CD4-positive, CD25-positive, alpha-beta regulatory T cell (primary cell): ENCODE data around the gene RAC3. TPM values are rescaled to one million over a fixed set of nuclear protein-coding genes. Genes with fewer than 3 reads are reported as not detected.

Experiments used
- ATAC-seq, 2 donors: fragments of 150-1000 bp; cut with Tn5 transposase; one replicate each; pipeline ENCODE4 v1.10.0; 2021; ENCODE audit warnings: low read depth in 2 of 2, moderate number of reproducible peaks in 2 of 2, moderate library complexity in 1 of 2
- DNase-seq, 3 donors: peaks; one replicate each; pipeline versions ENCODE4 v3.0.0 to v3.0.0-alpha.2; 2012 to 2022; ENCODE audit warnings: mixed read lengths in 1 of 3
- H3K27ac ChIP-seq: one replicate; pipeline ENCODE4 v1.7.0; 2013; ENCODE audit warnings: mild to moderate bottlenecking, low read length; ENCODE audit not compliant: insufficient read depth, poor library complexity, severe bottlenecking
- H3K27me3 ChIP-seq: one replicate; pipeline ENCODE4 v1.7.0; 2013; ENCODE audit warnings: low read length; ENCODE audit not compliant: control insufficient read depth, insufficient read depth
- H3K36me3 ChIP-seq: one replicate; pipeline ENCODE4 v1.7.0; 2013; ENCODE audit warnings: mild to moderate bottlenecking, low read length, moderate library complexity; ENCODE audit not compliant: control insufficient read depth, insufficient read depth
- H3K4me1 ChIP-seq: 2 replicates; pipeline ENCODE4 v1.7.0; 2013; ENCODE audit warnings: mild to moderate bottlenecking, low read length; ENCODE audit not compliant: insufficient read depth, control insufficient read depth, poor library complexity, severe bottlenecking
- H3K4me3 ChIP-seq: one replicate; pipeline ENCODE4 v1.7.0; 2013; ENCODE audit warnings: low read depth, mild to moderate bottlenecking, low read length, moderate library complexity
- H3K9me3 ChIP-seq, 2 experiments: 1 replicate in 1 of 2; 2 replicates in 1 of 2; pipeline ENCODE4 v1.7.0; 2013; ENCODE audit warnings: low read length in 2 of 2, mild to moderate bottlenecking in 1 of 2, moderate library complexity in 1 of 2; ENCODE audit not compliant: control insufficient read depth in 2 of 2
- H3K27ac Mint-ChIP-seq, 3 donors: one replicate each; pipeline ENCODE4 v1.8.0; 2020 to 2022; ENCODE audit warnings: mild to moderate bottlenecking in 3 of 3, mixed read lengths in 3 of 3, moderate library complexity in 2 of 3
- H3K27me3 Mint-ChIP-seq: one replicate; pipeline ENCODE4 v1.8.0; 2022; ENCODE audit warnings: mild to moderate bottlenecking, mixed read lengths
- H3K36me3 Mint-ChIP-seq: one replicate; pipeline ENCODE4 v1.8.0; 2020; ENCODE audit warnings: mixed read lengths
- H3K4me1 Mint-ChIP-seq, 4 donors: one replicate each; pipeline ENCODE4 v1.8.0; 2020 to 2022; ENCODE audit warnings: mixed read lengths in 4 of 4, mild to moderate bottlenecking in 1 of 4
- H3K4me3 Mint-ChIP-seq, 4 donors: one replicate each; pipeline ENCODE4 v1.8.0; 2020 to 2022; ENCODE audit warnings: mild to moderate bottlenecking in 4 of 4, mixed read lengths in 4 of 4, moderate library complexity in 3 of 4
- H3K9me3 Mint-ChIP-seq, 7 donors: one replicate each; pipeline ENCODE4 v1.8.0; 2020 to 2022; ENCODE audit warnings: mixed read lengths in 7 of 7, mild to moderate bottlenecking in 3 of 7, moderate library complexity in 2 of 7
- polyA plus RNA-seq, 4 donors: library from polyadenylated mRNA; unstranded; fragments of 300-500 nt; fragmentation: Illumina TruSeq; gene quantifications; one replicate each; pipeline ENCODE4 v1.2.3, GENCODE V29; 2021
- total RNA-seq: library from RNA; stranded (reverse); gene quantifications from one replicate; pipeline ENCODE4 v1.2.3, GENCODE V29; 2022

Gene RAC3
- total and polyA plus RNA-seq, 5 donors from 2014 or later: 0.26 to 3.6 TPM; not detected in 3

DNA sequence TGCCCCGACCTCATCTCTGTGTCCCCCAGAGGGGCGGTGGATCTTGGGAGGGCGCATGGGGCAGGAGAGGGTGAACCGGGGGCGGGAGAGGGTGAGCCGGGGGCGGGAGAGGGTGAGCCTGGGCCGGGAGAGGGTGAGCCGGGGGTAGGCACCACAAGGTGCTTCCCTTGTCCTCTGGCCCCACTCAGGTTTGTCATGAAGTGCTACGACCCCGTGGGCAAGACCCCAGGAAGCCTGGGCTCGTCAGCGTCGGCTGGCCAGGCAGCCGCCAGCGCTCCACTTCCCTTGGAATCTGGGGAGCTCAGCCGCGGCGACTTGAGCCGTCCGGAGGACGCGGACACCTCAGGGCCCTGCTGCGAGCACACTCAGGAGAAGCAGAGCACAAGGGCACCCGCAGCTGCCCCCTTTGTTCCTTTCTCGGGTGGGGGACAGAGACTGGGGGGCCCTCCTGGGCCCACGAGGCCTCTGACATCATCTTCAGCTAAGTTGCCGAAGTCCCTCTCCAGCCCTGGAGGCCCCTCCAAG lies 35.2 kb upstream of the RAC3 start:
- DNase-seq (no peak), ATAC-seq (no peak)
- H3K9me3 ChIP-seq: no peaks in the 10 kb centered on the region
- H3K4me3 Mint-ChIP-seq: no peak overlapping the region
- no peaks in the 10 kb centered on the region for H3K36me3 Mint-ChIP-seq
- no peaks in the 10 kb centered on the region for H3K4me1 Mint-ChIP-seq
- H3K9me3 Mint-ChIP-seq: peaks cover 0 to 1% (median 0%) of the 10 kb centered on the region in 7 donors
- no peak overlapping the region for H3K4me3 ChIP-seq
- no peak overlapping the region for H3K27ac ChIP-seq
- no peaks in the 10 kb centered on the region for H3K36me3 ChIP-seq
- no peaks in the 10 kb centered on the region for H3K4me1 ChIP-seq
- no peak overlapping the region for H3K27ac Mint-ChIP-seq
- no peaks in the 10 kb centered on the region for H3K27me3 Mint-ChIP-seq
- no peaks in the 10 kb centered on the region for H3K27me3 ChIP-seq

DNA sequence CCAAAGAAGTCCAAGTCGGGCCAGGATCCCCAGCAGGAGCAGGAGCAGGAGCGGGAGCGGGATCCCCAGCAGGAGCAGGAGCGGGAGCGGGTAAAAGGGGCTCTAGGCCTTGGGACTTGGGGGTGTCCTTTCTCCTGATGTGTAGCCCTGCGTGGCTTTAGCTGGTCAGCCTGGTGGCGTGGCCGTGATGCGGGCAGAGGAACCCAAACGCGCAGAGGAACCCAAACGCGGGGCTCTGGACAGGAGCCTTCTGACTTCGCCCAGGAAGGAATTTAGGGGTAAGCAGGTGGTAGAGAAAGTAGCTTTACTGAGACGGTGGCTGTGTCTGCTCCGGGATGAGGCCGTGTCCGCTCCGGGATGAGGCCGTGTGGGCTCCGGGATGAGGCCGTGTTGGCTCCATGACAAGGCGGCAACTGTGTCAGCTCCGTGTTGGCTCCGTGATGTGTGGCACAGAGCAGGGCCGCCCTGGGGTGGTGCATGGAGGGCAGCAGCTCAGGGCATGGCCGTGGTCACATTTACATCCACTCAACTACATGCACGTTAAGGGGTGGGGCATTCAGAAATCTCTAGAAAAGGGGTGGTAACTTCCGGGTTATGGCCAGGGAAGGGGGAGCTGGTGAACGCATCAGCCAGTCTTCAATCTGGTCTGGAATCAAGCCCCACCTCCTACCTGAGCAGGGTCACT lies 34.6 kb upstream of the RAC3 start:
- Mint-ChIP-seq H3K4me3 (no peak overlapping the region), H3K36me3 (no peaks in the 10 kb centered on the region), H3K27ac (no peak overlapping the region), H3K4me1 (no peaks in the 10 kb centered on the region), H3K9me3 (peaks cover 0 to 1% (median 0%) of the 10 kb centered on the region in 7 donors), H3K27me3 (no peaks in the 10 kb centered on the region)
- no peak for DNase-seq
- H3K36me3 ChIP-seq: no peaks in the 10 kb centered on the region
- no peak overlapping the region for H3K4me3 ChIP-seq
- H3K4me1 ChIP-seq: no peaks in the 10 kb centered on the region
- no peaks in the 10 kb centered on the region for H3K9me3 ChIP-seq
- no peak overlapping the region for H3K27ac ChIP-seq
- no peak for ATAC-seq
- H3K27me3 ChIP-seq: no peaks in the 10 kb centered on the region

DNA sequence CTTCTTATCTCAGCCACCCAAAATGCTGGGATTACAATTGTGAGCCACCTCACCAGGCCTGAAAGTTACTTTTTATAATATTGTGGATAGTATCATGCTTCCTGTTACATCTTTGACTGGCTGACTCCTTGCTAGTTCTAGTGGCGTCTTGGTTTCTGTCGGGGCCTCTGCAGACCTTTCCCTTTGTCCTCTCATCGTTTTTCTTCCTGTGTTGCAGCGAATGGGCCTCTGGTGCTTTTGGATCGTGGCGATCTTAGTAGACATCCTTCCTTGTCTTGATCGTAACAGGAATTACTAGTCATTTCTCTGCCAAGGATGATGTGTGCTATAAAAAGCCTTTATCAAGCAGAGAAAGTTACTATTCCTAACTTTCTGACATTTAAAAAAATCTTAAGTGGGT lies 33.3 kb upstream of the RAC3 start:
- Histone ChIP-seq H3K27me3 (no peaks in the 10 kb centered on the region), H3K4me1 (no peaks in the 10 kb centered on the region), H3K9me3 (no peaks in the 10 kb centered on the region), H3K36me3 (no peaks in the 10 kb centered on the region), H3K4me3 (no peak overlapping the region), H3K27ac (no peak overlapping the region)
- DNase-seq: no peak
- H3K36me3 Mint-ChIP-seq: no peaks in the 10 kb centered on the region
- no peak for ATAC-seq
- H3K9me3 Mint-ChIP-seq: peaks cover 0 to 1% (median 0%) of the 10 kb centered on the region in 7 donors
- H3K4me1 Mint-ChIP-seq: no peaks in the 10 kb centered on the region
- H3K27me3 Mint-ChIP-seq: no peaks in the 10 kb centered on the region
- H3K4me3 Mint-ChIP-seq: no peak overlapping the region
- H3K27ac Mint-ChIP-seq: no peak overlapping the region

DNA sequence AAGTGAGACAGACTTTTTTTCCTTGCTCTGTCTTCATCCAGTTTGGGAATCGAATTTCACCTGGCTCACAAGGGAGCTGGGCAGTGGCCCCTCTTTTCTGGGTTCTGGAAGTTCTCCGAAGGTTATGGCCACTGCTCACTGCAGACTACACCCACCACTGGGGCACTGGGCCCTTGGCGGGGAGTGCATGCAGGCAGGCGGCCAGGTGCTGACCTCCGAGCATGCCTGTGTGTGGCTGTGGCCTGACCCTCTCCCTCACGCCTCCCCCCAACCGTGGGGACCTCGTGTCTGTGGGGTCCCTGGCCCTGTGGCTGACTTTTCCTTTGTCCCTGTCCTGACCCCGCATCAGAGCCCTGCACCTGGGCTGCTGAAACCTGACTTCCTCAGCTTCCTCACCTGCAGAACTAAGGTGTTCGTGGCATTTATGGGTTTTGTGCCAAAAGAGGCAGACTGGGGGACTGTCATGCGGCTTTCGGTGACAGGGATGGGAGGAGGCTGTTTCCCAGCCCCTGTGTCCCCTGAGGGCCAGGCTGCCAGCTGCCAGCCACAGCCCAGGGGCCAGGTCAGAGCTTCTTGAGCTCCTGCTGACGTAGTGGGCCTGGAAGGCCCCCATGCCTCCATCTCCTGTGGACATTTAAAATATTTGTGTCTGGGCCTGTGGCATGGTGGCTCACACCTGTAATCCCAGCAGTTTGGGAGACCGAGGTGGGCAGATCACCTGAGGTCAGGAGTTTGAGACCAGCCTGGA lies 32.6 kb upstream of the RAC3 start:
- ATAC-seq: no peak

DNA sequence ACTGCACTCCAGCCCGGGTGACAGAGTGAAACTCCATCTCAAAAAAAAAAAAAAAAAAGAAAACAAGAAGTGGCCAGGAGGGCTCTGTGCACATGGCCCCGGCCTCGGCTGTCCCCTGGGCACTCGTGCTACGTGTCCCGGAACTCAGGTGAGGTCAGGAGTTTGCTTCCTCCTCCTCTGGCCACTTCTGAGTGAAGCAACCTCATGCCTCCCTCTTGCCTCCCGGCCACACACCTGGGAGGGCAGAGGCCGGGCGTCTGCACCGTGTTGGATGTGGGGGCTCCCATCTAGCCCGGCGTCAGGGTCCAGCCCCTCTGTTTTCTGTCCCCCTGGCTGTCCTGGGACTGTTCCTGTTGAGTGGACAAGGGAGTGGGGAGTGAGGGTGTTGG lies 31.9 kb upstream of the RAC3 start:
- Mint-ChIP-seq H3K4me3 (no peak overlapping the region), H3K4me1 (no peaks in the 10 kb centered on the region), H3K36me3 (no peaks in the 10 kb centered on the region), H3K9me3 (no peaks in the 10 kb centered on the region), H3K27me3 (no peaks in the 10 kb centered on the region), H3K27ac (no peak overlapping the region)
- H3K36me3 ChIP-seq: no peaks in the 10 kb centered on the region
- H3K4me3 ChIP-seq: no peak overlapping the region
- DNase-seq: no peak
- no peaks in the 10 kb centered on the region for H3K9me3 ChIP-seq
- H3K27ac ChIP-seq: no peak overlapping the region
- ATAC-seq: no peak
- H3K4me1 ChIP-seq: no peaks in the 10 kb centered on the region
- no peaks in the 10 kb centered on the region for H3K27me3 ChIP-seq

More for the DNA sequence above, 32.6 kb upstream of the RAC3 start:
- Mint-ChIP-seq H3K36me3 (no peaks in the 10 kb centered on the region), H3K4me1 (no peaks in the 10 kb centered on the region), H3K9me3 (no peaks in the 10 kb centered on the region), H3K27me3 (no peaks in the 10 kb centered on the region), H3K4me3 (no peak overlapping the region), H3K27ac (no peak overlapping the region)
- Histone ChIP-seq H3K27me3 (no peaks in the 10 kb centered on the region), H3K36me3 (no peaks in the 10 kb centered on the region), H3K4me3 (no peak overlapping the region), H3K9me3 (no peaks in the 10 kb centered on the region), H3K27ac (no peak overlapping the region), H3K4me1 (no peaks in the 10 kb centered on the region)
- no peak for DNase-seq

DNA sequence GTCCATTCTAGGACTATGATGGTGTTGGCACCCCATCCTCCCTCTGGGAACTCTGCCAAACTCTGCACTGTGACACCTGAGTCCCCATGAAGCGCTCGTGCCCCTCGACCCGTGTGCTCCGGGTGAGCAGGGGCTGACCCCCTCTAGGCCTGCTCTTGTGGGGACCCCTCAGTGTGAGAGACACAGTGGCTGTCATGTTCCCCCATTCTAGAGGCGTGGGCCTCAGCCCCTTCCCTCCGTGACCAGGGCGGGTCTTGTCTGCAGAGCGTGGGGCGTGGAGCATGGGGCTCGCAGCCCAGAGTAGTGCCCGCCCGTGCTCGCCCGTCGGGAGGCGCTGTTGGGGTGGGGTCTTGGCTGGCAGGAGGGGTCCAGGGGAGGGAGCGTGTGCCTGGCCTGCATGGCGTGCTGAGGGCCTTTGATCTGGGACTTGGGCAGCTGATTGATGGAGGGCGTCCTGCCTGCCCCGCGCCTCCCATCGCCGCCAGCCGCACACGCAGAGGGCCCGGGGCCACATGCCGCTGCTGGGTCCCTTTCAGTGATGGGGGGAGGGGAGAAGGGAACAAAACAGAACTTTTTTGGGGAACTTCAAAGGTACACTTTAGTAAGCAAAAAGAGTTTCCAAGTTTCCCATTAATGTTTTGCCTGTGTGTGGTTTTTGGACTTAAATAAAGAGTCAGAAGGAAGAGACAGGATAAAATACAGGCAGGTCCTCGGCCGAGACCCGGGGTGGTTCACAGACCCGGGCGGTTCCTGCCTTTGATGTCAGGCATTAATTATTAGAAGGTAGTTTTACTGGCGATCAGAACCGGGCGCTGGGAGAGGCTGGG lies 31.3 kb upstream of the RAC3 start:
- Histone ChIP-seq H3K4me3 (no peak overlapping the region), H3K9me3 (no peaks in the 10 kb centered on the region)

DNA sequence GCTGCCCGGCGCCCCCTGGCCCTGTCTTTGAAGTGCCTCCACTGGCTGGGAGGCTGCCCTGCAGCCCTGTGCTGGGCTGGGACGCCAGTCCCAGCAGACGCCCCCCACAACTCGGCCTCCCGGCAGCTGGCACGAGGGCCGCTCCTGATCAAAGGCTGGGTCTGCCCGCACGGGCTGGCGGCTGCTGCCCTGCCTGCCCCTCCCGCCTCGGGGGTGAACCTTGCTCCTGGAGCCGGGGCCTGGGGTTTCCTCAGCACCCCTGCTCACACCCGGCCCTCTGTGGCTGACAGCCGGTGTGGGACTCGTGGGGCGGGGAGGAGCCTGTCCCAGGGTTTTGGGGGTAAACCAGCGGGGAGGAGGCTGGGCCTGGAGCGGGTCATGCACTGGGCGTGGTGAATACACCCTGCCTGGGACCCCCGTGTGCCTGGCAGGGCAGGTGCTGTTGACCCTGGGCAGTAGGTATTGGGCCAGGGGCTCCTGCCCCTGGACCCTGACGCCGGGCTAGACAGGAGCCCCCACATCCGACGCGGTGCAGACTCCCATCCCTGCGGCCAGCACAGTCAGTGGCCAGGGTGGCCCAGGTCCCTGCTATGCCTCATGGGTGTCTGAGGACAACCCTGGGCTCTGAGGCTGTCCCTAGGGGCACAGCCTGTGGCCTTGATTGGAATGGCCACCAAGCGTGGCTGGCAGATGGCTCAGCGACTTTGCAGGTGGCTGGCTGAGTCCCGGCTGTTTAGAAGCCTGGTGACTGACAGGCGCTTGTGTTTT lies 30.5 kb upstream of the RAC3 start:
- no peaks in the 10 kb centered on the region for H3K9me3 Mint-ChIP-seq
- H3K27ac Mint-ChIP-seq: no peak overlapping the region

More for the DNA sequence above, 31.3 kb upstream of the RAC3 start:
- no peaks in the 10 kb centered on the region for H3K9me3 Mint-ChIP-seq
- no peaks in the 10 kb centered on the region for H3K27me3 Mint-ChIP-seq
- peak overlapping the region in 1 of 3 donors; percentile 74 for H3K27ac Mint-ChIP-seq
- Histone ChIP-seq H3K36me3 (no peaks in the 10 kb centered on the region), H3K27me3 (no peaks in the 10 kb centered on the region), H3K27ac (no peak overlapping the region), H3K4me1 (no peaks in the 10 kb centered on the region)
- no peaks in the 10 kb centered on the region for H3K4me1 Mint-ChIP-seq
- no peak overlapping the region for H3K4me3 Mint-ChIP-seq
- ATAC-seq (no peak), DNase-seq (no peak)
- no peaks in the 10 kb centered on the region for H3K36me3 Mint-ChIP-seq

More for the DNA sequence above, 30.5 kb upstream of the RAC3 start:
- Histone ChIP-seq H3K27me3 (no peaks in the 10 kb centered on the region), H3K4me3 (no peak overlapping the region), H3K9me3 (no peaks in the 10 kb centered on the region), H3K27ac (no peak overlapping the region), H3K4me1 (no peaks in the 10 kb centered on the region), H3K36me3 (no peaks in the 10 kb centered on the region)
- no peaks in the 10 kb centered on the region for H3K36me3 Mint-ChIP-seq
- H3K4me1 Mint-ChIP-seq: no peaks in the 10 kb centered on the region
- DNase-seq: no peak
- no peak overlapping the region for H3K4me3 Mint-ChIP-seq
- ATAC-seq: no peak
- H3K27me3 Mint-ChIP-seq: no peaks in the 10 kb centered on the region
